Loucy (cell line): ENCODE results near the gene SHISAL2A.

Experiments
- H2AFZ ChIP-seq: fragments of 200-600 bp; sonication (generic); 2 replicates; pipeline ENCODE4 v1.6.0; 2016; ENCODE audit warnings: antibody characterized with exemption, mild to moderate bottlenecking, low read length, moderate library complexity
- H3F3A ChIP-seq: fragments of 200-600 bp; 2 replicates; pipeline ENCODE4 v1.6.0; 2016; ENCODE audit warnings: antibody characterized with exemption, low read depth, mild to moderate bottlenecking
- H3K27me3 ChIP-seq: fragments of 200-600 bp; sonication (generic); 2 replicates; pipeline ENCODE4 v1.6.1; 2014; ENCODE audit warnings: low read length, mild to moderate bottlenecking; ENCODE audit not compliant: insufficient read depth, poor library complexity, severe bottlenecking
- H3K36me3 ChIP-seq: fragments of 200-600 bp; sonication (generic); 2 replicates; pipeline ENCODE4 v1.6.1; 2016; ENCODE audit warnings: low read length; ENCODE audit not compliant: insufficient read depth
- H3K4me1 ChIP-seq: fragments of 200-600 bp; sonication (generic); 2 replicates; pipeline ENCODE4 v1.5.1; 2014; ENCODE audit warnings: low read length, mild to moderate bottlenecking; ENCODE audit not compliant: insufficient read depth, poor library complexity, severe bottlenecking
- H3K4me2 ChIP-seq: fragments of 200-600 bp; sonication (generic); 2 replicates; pipeline ENCODE4 v1.6.0; 2014; ENCODE audit warnings: antibody characterized with exemption, low read length, low read depth, mild to moderate bottlenecking; ENCODE audit not compliant: poor library complexity, severe bottlenecking
- H3K4me3 ChIP-seq: fragments of 200-600 bp; sonication (generic); 2 replicates; pipeline ENCODE4 v1.5.1; 2014; ENCODE audit warnings: low read length, mild to moderate bottlenecking, mixed read lengths; ENCODE audit not compliant: poor library complexity, severe bottlenecking
- H3K79me2 ChIP-seq: fragments of 200-600 bp; sonication (generic); 2 replicates; pipeline ENCODE4 v1.6.1; 2014; ENCODE audit warnings: low read length; ENCODE audit not compliant: insufficient read depth
- H3K9ac ChIP-seq: fragments of 200-600 bp; sonication (generic); 2 replicates; pipeline ENCODE4 v1.6.0; 2014; ENCODE audit warnings: mild to moderate bottlenecking, low read depth, low read length, moderate library complexity; ENCODE audit not compliant: poor library complexity, severe bottlenecking
- H3K9me2 ChIP-seq: fragments of 200-600 bp; sonication (generic); replicated peaks from 2 replicates; pipeline ENCODE4 v1.6.1; 2016; ENCODE audit warnings: low read depth, low read length, mixed read lengths
- H3K9me3 ChIP-seq: fragments of 200-600 bp; sonication (generic); 2 replicates; pipeline ENCODE4 v1.6.1; 2014; ENCODE audit warnings: mild to moderate bottlenecking, antibody characterized with exemption, low read length, low read depth; ENCODE audit not compliant: insufficient read depth
- H4K20me1 ChIP-seq: fragments of 200-600 bp; sonication (generic); 2 replicates; pipeline ENCODE4 v1.6.0; 2014; ENCODE audit warnings: antibody characterized with exemption, low read length, mild to moderate bottlenecking; ENCODE audit not compliant: insufficient read depth, poor library complexity, severe bottlenecking
- EZH2phosphoT487 ChIP-seq: fragments of 200-600 bp; IDR thresholded peaks from 2 replicates; pipeline ENCODE4 v1.6.1; 2018; ENCODE audit warnings: antibody characterized with exemption, mild to moderate bottlenecking, moderate library complexity, borderline replicate concordance
- TF ChIP-seq, protein P1 (sequence below): fragments of 200-600 bp; sonication (generic); conservative IDR thresholded peaks from 2 replicates; pipeline ENCODE4 v1.5.1; 2014; ENCODE audit warnings: mild to moderate bottlenecking, antibody characterized with exemption, low read length

SHISAL2A gene

DNA sequence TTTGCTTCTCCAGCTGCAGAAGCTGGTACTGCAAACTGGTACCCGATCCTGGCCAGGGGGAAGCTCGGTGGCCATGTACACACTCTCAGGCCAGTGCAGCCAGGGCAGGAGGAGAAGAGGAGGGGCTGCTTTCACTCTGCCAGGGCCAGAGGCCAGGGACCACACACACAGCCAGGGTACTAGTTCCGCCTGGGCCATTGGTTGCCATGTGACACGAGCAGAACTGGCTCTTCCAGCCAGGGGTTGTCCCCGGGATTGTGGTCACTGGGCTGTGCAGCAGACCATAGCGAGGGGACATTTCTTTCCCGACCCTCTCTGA is 3.7 kb upstream of the SHISAL2A start:
- Histone ChIP-seq H3K79me2 (no peaks in the 10 kb centered on the region), H3K4me1 (peaks cover 11% of the 10 kb centered on the region), H3F3A (no peaks in the 10 kb centered on the region; the same call in 1 of the 2 replicates), H3K9me2 (no peaks in the 10 kb centered on the region), H3K9me3 (no peaks in the 10 kb centered on the region), H3K36me3 (no peaks in the 10 kb centered on the region), H3K27me3 (no peaks in the 10 kb centered on the region), H3K4me3 (no peak overlapping the region), H2AFZ (no peak overlapping the region), H3K4me2 (no peak overlapping the region), H3K9ac (no peak overlapping the region), H4K20me1 (no peaks in the 10 kb centered on the region)
- TF ChIP-seq, protein P1, sequence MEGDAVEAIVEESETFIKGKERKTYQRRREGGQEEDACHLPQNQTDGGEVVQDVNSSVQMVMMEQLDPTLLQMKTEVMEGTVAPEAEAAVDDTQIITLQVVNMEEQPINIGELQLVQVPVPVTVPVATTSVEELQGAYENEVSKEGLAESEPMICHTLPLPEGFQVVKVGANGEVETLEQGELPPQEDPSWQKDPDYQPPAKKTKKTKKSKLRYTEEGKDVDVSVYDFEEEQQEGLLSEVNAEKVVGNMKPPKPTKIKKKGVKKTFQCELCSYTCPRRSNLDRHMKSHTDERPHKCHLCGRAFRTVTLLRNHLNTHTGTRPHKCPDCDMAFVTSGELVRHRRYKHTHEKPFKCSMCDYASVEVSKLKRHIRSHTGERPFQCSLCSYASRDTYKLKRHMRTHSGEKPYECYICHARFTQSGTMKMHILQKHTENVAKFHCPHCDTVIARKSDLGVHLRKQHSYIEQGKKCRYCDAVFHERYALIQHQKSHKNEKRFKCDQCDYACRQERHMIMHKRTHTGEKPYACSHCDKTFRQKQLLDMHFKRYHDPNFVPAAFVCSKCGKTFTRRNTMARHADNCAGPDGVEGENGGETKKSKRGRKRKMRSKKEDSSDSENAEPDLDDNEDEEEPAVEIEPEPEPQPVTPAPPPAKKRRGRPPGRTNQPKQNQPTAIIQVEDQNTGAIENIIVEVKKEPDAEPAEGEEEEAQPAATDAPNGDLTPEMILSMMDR = no peak
- TF ChIP-seq EZH2phosphoT487 = no peak

DNA sequence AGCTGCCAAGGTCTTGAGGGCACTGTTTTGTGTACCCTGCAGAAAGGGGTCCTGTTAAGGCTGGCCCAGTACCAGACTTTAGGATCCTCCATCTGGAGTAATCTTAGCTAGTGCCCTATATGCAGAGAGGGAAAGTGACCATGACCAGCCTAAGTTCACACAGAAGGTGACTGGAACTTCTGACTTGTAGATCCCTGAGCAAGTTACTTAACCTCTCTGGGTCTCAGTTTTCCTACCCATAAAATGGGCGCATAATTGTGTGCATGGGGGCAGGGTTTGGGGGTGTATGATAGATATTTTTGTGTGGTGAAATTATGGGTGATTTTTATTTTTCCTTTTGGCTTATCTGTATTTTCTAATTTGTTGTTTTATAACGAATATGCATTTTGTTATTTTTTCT is 3.3 kb upstream of the SHISAL2A start:
- Histone ChIP-seq H3K9me3 (no peaks in the 10 kb centered on the region), H2AFZ (no peak overlapping the region), H3K9me2 (no peaks in the 10 kb centered on the region), H3K4me2 (no peak overlapping the region), H3K9ac (no peak overlapping the region), H4K20me1 (no peaks in the 10 kb centered on the region), H3K27me3 (no peaks in the 10 kb centered on the region), H3K4me1 (peaks cover 11% of the 10 kb centered on the region), H3K4me3 (no peak overlapping the region), H3K79me2 (no peaks in the 10 kb centered on the region), H3F3A (no peaks in the 10 kb centered on the region; the same call in 1 of the 2 replicates), H3K36me3 (no peaks in the 10 kb centered on the region)
- TF ChIP-seq, protein P1 = no peak
- no peak for TF ChIP-seq EZH2phosphoT487

- no peak for TF ChIP-seq EZH2phosphoT487
- TF ChIP-seq, protein P1 = no peak
- no peaks in the 10 kb centered on the region for H4K20me1 ChIP-seq
- peak overlapping the region; percentile 37 for H3K9ac ChIP-seq
- peaks cover under 1% of the 10 kb centered on the region; the same call in 1 of the 2 replicates for H3F3A ChIP-seq
- H3K4me1 ChIP-seq = peaks cover 27% of the 10 kb centered on the region
- no peaks in the 10 kb centered on the region for H3K79me2 ChIP-seq
- H3K4me3 ChIP-seq = no peak overlapping the region
- no peak overlapping the region for H3K4me2 ChIP-seq
- H3K27me3 ChIP-seq = no peaks in the 10 kb centered on the region
- H2AFZ ChIP-seq = peak overlapping the region; percentile 88
- no peaks in the 10 kb centered on the region for H3K9me3 ChIP-seq
- H3K36me3 ChIP-seq = no peaks in the 10 kb centered on the region
- no peaks in the 10 kb centered on the region for H3K9me2 ChIP-seq
Measured at GRCh38 chr1:52631759-52632331, 1.1 kb upstream of the SHISAL2A start.
